AG04450 (cell line): ENCODE data around the gene NPM1. TPM values are rescaled to one million over a fixed set of nuclear protein-coding genes. Genes with fewer than 3 reads are reported as not detected.
A peak's percentile ranks its signal among the peaks of the same experiment; 100 is the strongest.

ENCODE experiments used
- CTCF ChIA-PET: fragments of 300-600, 350-600 bp; formaldehyde crosslinking; extraction: SDS; loops from one replicate; lab custom pipeline; 2022; ENCODE audit warnings: antibody characterized with exemption, inconsistent platforms; lab: Charles Lee
- POLR2A ChIA-PET: fragments of 350-600 bp; formaldehyde crosslinking; extraction: SDS; loops from one replicate; lab custom pipeline; 2021; ENCODE audit warnings: antibody characterized with exemption, inconsistent platforms; lab: Yijun Ruan, JAX
- DNase-seq: peaks from one replicate; pipeline ENCODE4 v3.0.0-alpha.2; 2011; ENCODE audit warnings: low read depth, low spot score
- H3K27ac ChIP-seq: one replicate; pipeline ENCODE4 v1.5.1; 2012; ENCODE audit warnings: low read depth, low read length, control low read depth
- H3K27me3 ChIP-seq: one replicate; pipeline ENCODE4 v1.6.0; 2012; ENCODE audit warnings: low read length; ENCODE audit not compliant: control insufficient read depth, insufficient read depth
- H3K4me3 ChIP-seq: 2 replicates; pipeline ENCODE4 v1.5.1; 2011; ENCODE audit warnings: mild to moderate bottlenecking, low read depth, low read length, control low read depth
- H3K9me3 ChIP-seq: 2 replicates; pipeline ENCODE4 v1.5.1; 2012; ENCODE audit warnings: low read length; ENCODE audit not compliant: control insufficient read depth, insufficient read depth
- polyA plus RNA-seq: library from polyadenylated mRNA; depleted of rRNA; stranded (reverse); fragments of >200 nt; gene quantifications from 2 replicates; pipeline ENCODE4 v1.2.3, GENCODE V29; 2011
- TF ChIP-seq, protein P1 (sequence below): IDR thresholded peaks from 2 replicates; pipeline ENCODE4 v1.5.1; 2011; ENCODE audit warnings: low read depth, low read length, control low read depth, inconsistent platforms

NPM1 gene
- polyA plus RNA-seq, 1 experiment: 2,664 TPM

GRCh38 chr5:171363846-171364245 lies 23.8 kb upstream of the NPM1 start:
- Histone ChIP-seq H3K9me3 (no peaks in the 10 kb centered on the region), H3K4me3 (no peak overlapping the region), H3K27ac (no peak overlapping the region), H3K27me3 (peaks cover 2% of the 10 kb centered on the region)
- TF ChIP-seq, protein P1, sequence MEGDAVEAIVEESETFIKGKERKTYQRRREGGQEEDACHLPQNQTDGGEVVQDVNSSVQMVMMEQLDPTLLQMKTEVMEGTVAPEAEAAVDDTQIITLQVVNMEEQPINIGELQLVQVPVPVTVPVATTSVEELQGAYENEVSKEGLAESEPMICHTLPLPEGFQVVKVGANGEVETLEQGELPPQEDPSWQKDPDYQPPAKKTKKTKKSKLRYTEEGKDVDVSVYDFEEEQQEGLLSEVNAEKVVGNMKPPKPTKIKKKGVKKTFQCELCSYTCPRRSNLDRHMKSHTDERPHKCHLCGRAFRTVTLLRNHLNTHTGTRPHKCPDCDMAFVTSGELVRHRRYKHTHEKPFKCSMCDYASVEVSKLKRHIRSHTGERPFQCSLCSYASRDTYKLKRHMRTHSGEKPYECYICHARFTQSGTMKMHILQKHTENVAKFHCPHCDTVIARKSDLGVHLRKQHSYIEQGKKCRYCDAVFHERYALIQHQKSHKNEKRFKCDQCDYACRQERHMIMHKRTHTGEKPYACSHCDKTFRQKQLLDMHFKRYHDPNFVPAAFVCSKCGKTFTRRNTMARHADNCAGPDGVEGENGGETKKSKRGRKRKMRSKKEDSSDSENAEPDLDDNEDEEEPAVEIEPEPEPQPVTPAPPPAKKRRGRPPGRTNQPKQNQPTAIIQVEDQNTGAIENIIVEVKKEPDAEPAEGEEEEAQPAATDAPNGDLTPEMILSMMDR: no peak
- POLR2A ChIA-PET: no interaction called here
- CTCF ChIA-PET: interaction anchor here (0.6 to 1.4 kb wide), 2 partner anchors 157 to 619 kb away, joined by 3 read pairs; no protein-coding TSS in a partner anchor
- no peak for DNase-seq

DNA sequence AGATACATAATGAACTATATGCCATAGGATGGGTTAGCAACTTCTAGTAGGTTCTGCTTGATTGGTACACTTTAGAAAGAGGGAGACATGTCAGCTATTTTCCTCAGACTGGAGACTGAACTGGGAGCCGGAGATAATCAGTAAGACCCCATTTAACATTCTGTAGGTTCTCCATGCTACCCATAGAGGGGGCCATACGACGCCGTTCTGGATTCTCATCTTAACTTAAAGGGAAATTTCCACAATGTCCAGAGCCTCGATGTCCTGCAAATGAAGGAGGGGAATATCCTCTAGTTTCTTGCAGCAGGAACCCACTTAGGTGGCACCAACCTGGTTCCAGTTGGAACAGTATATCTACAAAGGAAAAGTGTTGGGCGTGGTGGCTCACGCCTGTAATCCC lies 22.3 kb upstream of the NPM1 start:
- Histone ChIP-seq H3K27ac (no peak overlapping the region), H3K27me3 (peaks cover 2% of the 10 kb centered on the region), H3K4me3 (no peak overlapping the region), H3K9me3 (no peaks in the 10 kb centered on the region)
- POLR2A ChIA-PET: no interaction called here
- no peak for DNase-seq
- TF ChIP-seq, protein P1: peak; percentile 50
- CTCF ChIA-PET: interaction anchor here (0.6 to 1.2 kb wide), 2 partner anchors 164 to 546 kb away, joined by 3 read pairs; no protein-coding TSS in a partner anchor

- ChIA-PET POLR2A (no interaction called here), CTCF (interaction anchor here (0.5 to 1.4 kb wide), 4 partner anchors 25 to 622 kb away, joined by 3 to 4 read pairs (median 4); no protein-coding TSS in a partner anchor)
- Histone ChIP-seq H3K27ac (no peak overlapping the region), H3K27me3 (peaks cover 7% of the 10 kb centered on the region), H3K9me3 (no peaks in the 10 kb centered on the region), H3K4me3 (no peak overlapping the region)
- TF ChIP-seq, protein P1: no peak
- no peak for DNase-seq
Observed at GRCh38 chr5:171366645-171367044, 21.0 kb upstream of the NPM1 start.

GRCh38 chr5:171367424-171368370 lies 20.0 kb upstream of the NPM1 start:
- TF ChIP-seq, protein P1: no peak
- Histone ChIP-seq H3K4me3 (no peak overlapping the region), H3K27ac (no peak overlapping the region), H3K9me3 (no peaks in the 10 kb centered on the region), H3K27me3 (peaks cover 7% of the 10 kb centered on the region)
- POLR2A ChIA-PET: interaction anchor here (0.6 kb wide), 1 partner anchor 95 kb away, joined by 4 read pairs; no protein-coding TSS in a partner anchor
- no peak for DNase-seq
- CTCF ChIA-PET: interaction anchor here (0.5 to 1.4 kb wide), 6 partner anchors 26 to 1931 kb away, joined by 3 to 10 read pairs (median 4); no protein-coding TSS in a partner anchor

GRCh38 chr5:171369056-171369455 lies 18.6 kb upstream of the NPM1 start:
- POLR2A ChIA-PET: no interaction called here

More at GRCh38 chr5:171369056-171369455, 18.6 kb upstream of the NPM1 start:
- H3K27me3 ChIP-seq: peaks cover 5% of the 10 kb centered on the region
- no peak overlapping the region for H3K27ac ChIP-seq
- TF ChIP-seq, protein P1: no peak
- CTCF ChIA-PET: no interaction called here
- no peak for DNase-seq
- no peaks in the 10 kb centered on the region for H3K9me3 ChIP-seq
- no peak overlapping the region for H3K4me3 ChIP-seq
